Naive B cell (primary cell): Measurements from ENCODE around the gene ANXA6. TPM values are rescaled to one million over a fixed set of nuclear protein-coding genes. Genes with fewer than 3 reads are reported as not detected.

ENCODE experiments used
- ATAC-seq, 2 donors: fragments of 150-1000 bp; cut with Tn5 transposase; 2 replicates each; pipeline ENCODE4 v1.10.0; 2021; ENCODE audit warnings: low read depth in 2 of 2, mild to moderate bottlenecking in 2 of 2, moderate library complexity in 2 of 2
- DNase-seq: peaks from one replicate; pipeline ENCODE4 v3.0.0; 2022
- H3K27ac Mint-ChIP-seq, 6 donors: one replicate each; pipeline ENCODE4 v1.8.0; 2020 to 2022; ENCODE audit warnings: mild to moderate bottlenecking in 6 of 6, mixed read lengths in 6 of 6, moderate library complexity in 5 of 6, inconsistent platforms in 2 of 6
- H3K27me3 Mint-ChIP-seq, 3 donors: one replicate each; pipeline ENCODE4 v1.8.0; 2021 to 2022; ENCODE audit warnings: mixed read lengths in 3 of 3, mild to moderate bottlenecking in 1 of 3
- H3K36me3 Mint-ChIP-seq, 2 donors: one replicate each; pipeline ENCODE4 v1.8.0; 2020 to 2022; ENCODE audit warnings: mixed read lengths in 2 of 2, inconsistent platforms in 1 of 2, mild to moderate bottlenecking in 1 of 2
- H3K4me1 Mint-ChIP-seq, 3 donors: one replicate each; pipeline ENCODE4 v1.8.0; 2020 to 2022; ENCODE audit warnings: mixed read lengths in 3 of 3, inconsistent platforms in 1 of 3, mild to moderate bottlenecking in 1 of 3, moderate library complexity in 1 of 3
- H3K4me3 Mint-ChIP-seq, 8 donors: one replicate each; pipeline ENCODE4 v1.8.0; 2020 to 2022; ENCODE audit warnings: mild to moderate bottlenecking in 8 of 8, mixed read lengths in 8 of 8, moderate library complexity in 8 of 8, inconsistent platforms in 2 of 8
- H3K9me3 Mint-ChIP-seq, 7 donors: one replicate each; pipeline ENCODE4 v1.8.0; 2020 to 2022; ENCODE audit warnings: mixed read lengths in 7 of 7, mild to moderate bottlenecking in 5 of 7, inconsistent platforms in 2 of 7, moderate library complexity in 1 of 7
- polyA plus RNA-seq, 6 donors: library from polyadenylated mRNA; unstranded; fragments of 300-500 nt; fragmentation: Illumina TruSeq; gene quantifications; one replicate each; pipeline ENCODE4 v1.2.3, GENCODE V29; 2021; ENCODE audit warnings: low read depth in 6 of 6

The ANXA6 gene
- polyA plus RNA-seq, 6 donors from 2014 or later, result 183 to 442 (median 326) TPM

GRCh38 chr5:151143645-151144044 lies 13.9 kb downstream of the ANXA6 start:
- no peak for ATAC-seq
- H3K9me3 Mint-ChIP-seq, result no peaks in the 10 kb centered on the region
- peaks cover 14 to 25% of the 10 kb centered on the region in 2 donors for H3K36me3 Mint-ChIP-seq
- H3K27me3 Mint-ChIP-seq, result no peaks in the 10 kb centered on the region
- H3K4me1 Mint-ChIP-seq, result peaks cover 81 to 93% (median 88%) of the 10 kb centered on the region in 3 donors
- no peak for DNase-seq
- peak overlapping the region; percentile 1 to 96 (median 70) for H3K4me3 Mint-ChIP-seq
- H3K27ac Mint-ChIP-seq, result peak overlapping the region; percentile 73 to 98 (median 94)

- DNase-seq, result no peak
- peaks cover 21 to 32% of the 10 kb centered on the region in 2 donors for H3K36me3 Mint-ChIP-seq
Measured at GRCh38 chr5:151142933-151143332, 14.6 kb downstream of the ANXA6 start.

GRCh38 chr5:151141535-151141934 lies 16.0 kb downstream of the ANXA6 start:
- Mint-ChIP-seq H3K9me3 (no peaks in the 10 kb centered on the region), H3K27me3 (no peaks in the 10 kb centered on the region), H3K36me3 (peaks cover 32 to 46% of the 10 kb centered on the region in 2 donors), H3K27ac (peak overlapping the region; percentile 94 to 98 (median 97)), H3K4me1 (peaks cover 81 to 91% (median 90%) of the 10 kb centered on the region in 3 donors), H3K4me3 (peak overlapping the region; percentile 83 to 96 (median 90))
- DNase-seq (peak; percentile 66), ATAC-seq (peak; percentile 97 to 98)

More at GRCh38 chr5:151142933-151143332, 14.6 kb downstream of the ANXA6 start:
- H3K4me1 Mint-ChIP-seq, result peaks cover 81 to 92% (median 88%) of the 10 kb centered on the region in 3 donors
- peak overlapping the region in 7 of 8 donors; percentile 83 to 96 (median 88) for H3K4me3 Mint-ChIP-seq
- no peaks in the 10 kb centered on the region for H3K9me3 Mint-ChIP-seq
- no peaks in the 10 kb centered on the region for H3K27me3 Mint-ChIP-seq
- ATAC-seq, result no peak
- H3K27ac Mint-ChIP-seq, result peak overlapping the region in 5 of 6 donors; percentile 73 to 98 (median 94)

- Mint-ChIP-seq H3K4me1 (peaks cover 81 to 91% (median 89%) of the 10 kb centered on the region in 3 donors), H3K27ac (peak overlapping the region; percentile 94 to 98 (median 97)), H3K4me3 (peak overlapping the region; percentile 83 to 96 (median 90)), H3K27me3 (no peaks in the 10 kb centered on the region), H3K36me3 (peaks cover 33 to 51% of the 10 kb centered on the region in 2 donors), H3K9me3 (no peaks in the 10 kb centered on the region)
- no peak for DNase-seq
- ATAC-seq, result no peak
Measured at GRCh38 chr5:151140686-151141459, 16.7 kb downstream of the ANXA6 start.

- H3K9me3 Mint-ChIP-seq, result no peaks in the 10 kb centered on the region
- H3K27me3 Mint-ChIP-seq, result no peaks in the 10 kb centered on the region
- ATAC-seq (no peak), DNase-seq (no peak)
- peaks cover 36 to 56% of the 10 kb centered on the region in 2 donors for H3K36me3 Mint-ChIP-seq
- peaks cover 82 to 91% (median 89%) of the 10 kb centered on the region in 3 donors for H3K4me1 Mint-ChIP-seq
- peak overlapping the region; percentile 22 to 82 (median 75) for H3K27ac Mint-ChIP-seq
- peak overlapping the region in 2 of 8 donors; percentile 54 to 85 for H3K4me3 Mint-ChIP-seq
Measured at GRCh38 chr5:151139646-151140045, 17.9 kb downstream of the ANXA6 start.

GRCh38 chr5:151139015-151139414 lies 18.6 kb downstream of the ANXA6 start:
- DNase-seq, result no peak
- Mint-ChIP-seq H3K9me3 (no peaks in the 10 kb centered on the region), H3K27ac (peak overlapping the region; percentile 42 to 94 (median 78)), H3K27me3 (no peaks in the 10 kb centered on the region), H3K4me3 (peak overlapping the region in 3 of 8 donors; percentile 15 to 37 (median 34)), H3K4me1 (peaks cover 82 to 91% (median 89%) of the 10 kb centered on the region in 3 donors), H3K36me3 (peaks cover 33 to 58% of the 10 kb centered on the region in 2 donors)
- no peak for ATAC-seq

- no peak for ATAC-seq
- H3K9me3 Mint-ChIP-seq, result no peaks in the 10 kb centered on the region
- H3K36me3 Mint-ChIP-seq, result peaks cover 33 to 57% of the 10 kb centered on the region in 2 donors
- no peak for DNase-seq
- H3K27ac Mint-ChIP-seq, result peak overlapping the region; percentile 6 to 94 (median 81)
- no peak overlapping the region for H3K4me3 Mint-ChIP-seq
- H3K27me3 Mint-ChIP-seq, result no peaks in the 10 kb centered on the region
- H3K4me1 Mint-ChIP-seq, result peaks cover 82 to 91% (median 89%) of the 10 kb centered on the region in 3 donors
Measured at GRCh38 chr5:151138114-151138513, 19.5 kb downstream of the ANXA6 start.

GRCh38 chr5:151137067-151137825 lies 20.3 kb downstream of the ANXA6 start:
- Mint-ChIP-seq H3K27ac (peak overlapping the region; percentile 31 to 90 (median 84)), H3K36me3 (peaks cover 35 to 61% of the 10 kb centered on the region in 2 donors), H3K9me3 (no peaks in the 10 kb centered on the region), H3K4me1 (peaks cover 82 to 90% (median 89%) of the 10 kb centered on the region in 3 donors), H3K27me3 (no peaks in the 10 kb centered on the region), H3K4me3 (peak overlapping the region in 1 of 8 donors; percentile 54)
- DNase-seq (no peak), ATAC-seq (no peak)

GRCh38 chr5:151134228-151134627 lies 23.4 kb downstream of the ANXA6 start:
- Mint-ChIP-seq H3K9me3 (no peaks in the 10 kb centered on the region), H3K27me3 (no peaks in the 10 kb centered on the region), H3K36me3 (peaks cover 41 to 76% of the 10 kb centered on the region in 2 donors), H3K4me3 (peak overlapping the region in 4 of 8 donors; percentile 28 to 78 (median 54)), H3K27ac (peak overlapping the region; percentile 2 to 86 (median 76)), H3K4me1 (peaks cover 83 to 94% (median 92%) of the 10 kb centered on the region in 3 donors)
- peak in 1 of 2 donors; percentile 29 for ATAC-seq
- DNase-seq, result no peak

GRCh38 chr5:151132963-151133362 lies 24.6 kb downstream of the ANXA6 start:
- H3K36me3 Mint-ChIP-seq, result peaks cover 34 to 70% of the 10 kb centered on the region in 2 donors
- H3K27ac Mint-ChIP-seq, result peak overlapping the region; percentile 13 to 95 (median 63)
- DNase-seq (peak; percentile 46), ATAC-seq (peak; percentile 86 to 87)
- H3K9me3 Mint-ChIP-seq, result no peaks in the 10 kb centered on the region
- H3K27me3 Mint-ChIP-seq, result no peaks in the 10 kb centered on the region
- H3K4me1 Mint-ChIP-seq, result peaks cover 78 to 94% (median 88%) of the 10 kb centered on the region in 3 donors
- peak overlapping the region in 4 of 8 donors; percentile 49 to 83 (median 66) for H3K4me3 Mint-ChIP-seq

- H3K36me3 Mint-ChIP-seq, result peaks cover 33 to 66% of the 10 kb centered on the region in 2 donors
- H3K4me3 Mint-ChIP-seq, result peak overlapping the region in 2 of 8 donors; percentile 29 to 35
- H3K9me3 Mint-ChIP-seq, result no peaks in the 10 kb centered on the region
- peaks cover 78 to 96% (median 88%) of the 10 kb centered on the region in 3 donors for H3K4me1 Mint-ChIP-seq
- DNase-seq, result no peak
- no peak for ATAC-seq
- H3K27me3 Mint-ChIP-seq, result no peaks in the 10 kb centered on the region
- peak overlapping the region; percentile 77 to 94 (median 85) for H3K27ac Mint-ChIP-seq
Measured at GRCh38 chr5:151130922-151131891, 26.4 kb downstream of the ANXA6 start.

GRCh38 chr5:151130235-151130921 lies 27.2 kb downstream of the ANXA6 start:
- H3K9me3 Mint-ChIP-seq, result no peaks in the 10 kb centered on the region
- peaks cover 29 to 62% of the 10 kb centered on the region in 2 donors for H3K36me3 Mint-ChIP-seq
- no peak for DNase-seq
- peak overlapping the region in 2 of 8 donors; percentile 10 to 29 for H3K4me3 Mint-ChIP-seq
- no peak for ATAC-seq
- no peaks in the 10 kb centered on the region for H3K27me3 Mint-ChIP-seq
- peaks cover 81 to 96% (median 89%) of the 10 kb centered on the region in 3 donors for H3K4me1 Mint-ChIP-seq
- peak overlapping the region; percentile 53 to 97 (median 88) for H3K27ac Mint-ChIP-seq
